Skeletal muscle cell (primary cell): Measurements from ENCODE around the gene MYCL.
"Not testable (repeated sequence)": the region's sequence is repeated elsewhere in the genome, so short reads cannot be mapped to it uniquely, and the experiment has no call there.

Experiments used
- DNase-seq: peaks from one replicate; pipeline ENCODE4 v3.0.0-alpha.2; 2010; ENCODE audit warnings: low read depth
- H3K4me3 ChIP-seq: 2 replicates; pipeline ENCODE4 v1.5.1; 2011; ENCODE audit warnings: low read depth, mild to moderate bottlenecking, control low read depth, low read length, moderate library complexity

MYCL gene

GRCh38 chr1:39894884-39895495, 6.7 kb downstream of the MYCL start:
- no peak overlapping the region for H3K4me3 ChIP-seq
- DNase-seq, result no peak

DNA sequence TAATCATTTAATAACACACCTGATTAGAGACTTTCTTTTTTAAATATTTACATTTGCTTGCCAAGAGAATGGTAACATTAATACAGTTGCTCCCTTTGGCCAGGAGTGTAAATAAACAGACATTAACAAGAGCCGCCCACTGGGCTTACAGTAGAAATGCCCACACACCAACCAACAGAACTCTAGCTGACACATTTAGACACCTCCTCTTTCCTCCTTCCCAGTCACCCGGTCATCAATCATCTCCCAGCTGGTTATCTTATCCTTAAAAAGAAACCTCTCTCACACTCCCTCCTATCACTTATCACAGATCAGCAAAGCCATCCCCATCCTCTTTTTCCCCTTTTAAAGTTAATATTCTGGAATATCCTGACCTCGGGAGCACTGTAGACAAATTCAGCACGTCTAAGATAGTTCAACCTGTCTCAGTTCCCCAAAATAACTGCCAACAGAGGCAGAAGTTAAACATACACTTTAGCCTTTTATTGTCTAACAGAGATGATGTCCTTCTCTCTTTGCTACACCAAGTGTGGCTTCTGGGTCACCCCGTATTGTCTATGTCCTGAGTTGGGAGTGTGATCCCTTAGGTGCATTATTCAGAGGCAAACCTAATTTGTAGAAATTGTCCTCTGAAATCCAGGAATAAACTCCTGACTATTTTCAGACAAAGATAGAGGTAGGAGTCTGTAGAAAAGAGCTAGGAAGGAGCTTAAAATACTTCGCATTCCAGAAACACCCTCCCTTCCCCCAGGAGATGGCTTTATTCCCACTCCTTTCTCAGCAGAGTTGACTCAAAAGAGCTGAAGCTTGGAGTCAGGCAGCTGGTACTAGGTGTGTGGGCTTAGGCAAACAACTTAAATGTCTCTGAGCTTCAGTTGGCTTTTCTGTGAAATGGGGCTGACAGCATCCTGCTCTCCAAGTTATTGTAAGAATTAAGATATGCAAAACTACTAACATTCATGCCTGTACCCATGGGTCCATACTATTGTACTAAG, 8.8 kb downstream of the MYCL start:
- no peak overlapping the region for H3K4me3 ChIP-seq
- peak; percentile 37 for DNase-seq

DNA sequence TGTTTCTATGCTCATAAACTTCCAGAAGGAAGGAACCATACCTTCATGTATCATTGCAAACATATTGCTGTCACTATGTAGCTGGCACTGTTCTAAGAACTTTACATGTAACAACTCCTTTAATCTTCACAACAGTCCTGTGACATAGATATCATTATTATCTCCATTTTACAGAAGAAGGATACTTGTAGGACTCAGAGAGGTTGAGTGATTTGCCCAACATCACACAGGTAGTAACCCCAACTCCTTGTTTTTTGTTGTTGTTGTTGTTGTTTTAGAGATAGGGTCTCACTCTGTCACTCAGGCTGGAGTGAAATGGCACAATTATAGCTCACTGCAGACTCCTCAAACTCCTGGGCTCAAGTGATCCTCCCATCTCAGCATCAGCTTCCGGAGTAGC, 10.8 kb downstream of the MYCL start:
- no peak for DNase-seq
- H3K4me3 ChIP-seq, result no peak overlapping the region

DNA sequence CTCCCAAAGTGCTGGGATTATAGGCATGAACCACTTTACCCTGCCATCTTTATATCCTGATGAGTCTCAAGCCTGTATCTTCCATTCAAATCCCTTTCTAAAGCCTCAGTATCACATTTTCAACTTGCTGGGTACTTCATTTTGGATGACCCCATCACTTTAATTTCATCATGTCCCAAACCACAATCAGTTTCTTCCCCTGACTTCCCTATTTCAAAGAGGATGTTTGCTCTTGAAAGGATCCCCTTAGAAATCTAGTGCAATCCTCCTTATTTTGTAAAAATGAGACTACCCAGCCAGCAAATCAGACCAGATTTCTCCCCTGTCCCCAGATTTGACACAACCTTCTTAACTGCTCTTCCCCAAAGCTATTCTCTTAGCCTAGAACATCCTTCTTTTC, 11.4 kb downstream of the MYCL start:
- no peak overlapping the region for H3K4me3 ChIP-seq
- no peak for DNase-seq

DNA sequence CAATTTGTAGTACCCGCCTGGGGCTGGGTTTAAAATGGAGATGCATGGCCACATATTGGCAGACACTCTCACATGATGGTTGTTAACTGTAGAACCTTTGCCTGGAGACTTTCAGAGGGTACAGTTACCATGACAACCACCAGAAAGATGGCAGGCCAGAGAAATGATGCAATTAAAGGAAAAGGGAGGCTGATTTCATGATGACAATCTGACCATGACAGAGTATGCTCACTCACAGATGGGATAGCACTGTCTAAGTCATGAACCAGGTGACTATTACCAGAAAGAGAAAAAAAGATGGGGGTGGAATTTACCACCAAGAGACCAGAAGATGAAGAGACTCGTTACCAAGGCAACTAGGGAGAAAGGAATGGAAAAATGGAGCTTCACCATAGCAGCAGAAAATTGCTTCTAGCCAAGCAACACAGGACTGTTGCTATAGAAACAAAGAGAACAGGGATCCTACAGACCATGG, 14.9 kb downstream of the MYCL start:
- H3K4me3 ChIP-seq, result no peak overlapping the region

DNA sequence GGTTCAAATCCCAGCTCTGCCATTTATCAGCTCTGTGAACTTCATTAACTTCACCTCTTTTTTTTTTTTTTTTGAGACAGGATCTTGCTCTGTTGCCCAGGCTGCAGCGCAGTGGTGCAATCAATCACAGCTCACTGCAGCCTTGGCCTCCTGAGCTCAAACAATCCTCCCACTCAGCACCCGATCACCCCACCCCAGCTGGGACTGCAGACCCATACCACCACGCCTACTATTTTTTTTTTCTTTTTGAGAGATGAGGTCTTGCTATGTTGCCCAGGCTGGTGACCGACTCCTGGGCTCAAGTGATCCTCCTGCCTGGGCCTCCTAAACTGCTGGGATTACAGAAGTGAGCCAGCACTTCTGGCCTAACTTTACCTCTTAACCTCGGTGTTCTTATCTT, 16.2 kb downstream of the MYCL start:
- no peak overlapping the region for H3K4me3 ChIP-seq
- DNase-seq, result no peak

More for the DNA sequence above, 14.9 kb downstream of the MYCL start:
- no peak for DNase-seq

GRCh38 chr1:39882152-39882551, 19.6 kb downstream of the MYCL start:
- DNase-seq, result no peak
- peak overlapping the region; percentile 96 for H3K4me3 ChIP-seq

DNA sequence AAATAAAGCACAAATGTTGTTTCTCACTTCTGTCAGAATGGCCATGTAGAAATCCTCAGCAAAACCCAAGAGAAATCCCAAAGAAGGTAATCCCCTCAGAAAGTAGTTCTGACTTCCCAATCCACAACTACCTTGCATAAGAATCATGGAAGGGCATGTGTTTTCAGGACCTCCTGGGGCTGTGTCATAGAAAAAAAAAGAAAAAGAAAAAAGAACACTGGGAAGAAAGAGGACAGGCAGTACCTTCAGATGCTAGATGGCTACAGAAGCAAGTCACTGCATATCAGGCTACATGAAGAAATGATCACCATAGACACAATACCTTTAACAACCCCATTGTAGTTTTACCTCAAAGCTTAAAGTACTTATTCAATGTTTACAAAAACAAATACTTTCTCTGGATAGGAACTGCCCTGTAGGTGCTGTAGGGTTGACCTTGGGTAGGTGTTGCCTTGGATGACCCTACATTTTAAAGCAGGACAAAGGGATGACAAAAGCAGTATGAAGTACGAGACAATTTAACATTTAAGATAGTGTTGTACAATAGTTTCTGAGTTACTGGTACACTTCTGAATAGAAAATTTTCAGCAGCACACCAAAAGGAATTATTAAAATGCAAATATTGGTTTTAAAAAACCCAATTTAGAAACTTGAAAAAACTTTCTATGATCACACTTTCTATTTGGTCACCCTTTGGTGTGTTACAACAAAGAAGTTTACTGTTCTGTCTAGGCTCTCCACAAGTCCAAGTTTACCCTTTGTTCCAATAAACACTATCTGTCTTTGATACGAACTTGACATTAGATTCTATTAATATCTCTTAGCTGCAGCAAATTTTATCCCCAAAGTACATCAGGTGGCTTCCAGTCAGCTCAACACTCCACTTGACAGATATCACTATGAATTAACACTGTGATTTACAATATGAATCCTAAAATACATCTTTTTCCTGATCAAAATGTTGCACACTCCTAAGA, 23.4 kb downstream of the MYCL start:
- H3K4me3 ChIP-seq, result no peak overlapping the region

GRCh38 chr1:39877231-39877778, 24.4 kb downstream of the MYCL start:
- no peak overlapping the region for H3K4me3 ChIP-seq
- DNase-seq, result no peak

More for the DNA sequence above, 23.4 kb downstream of the MYCL start:
- DNase-seq, result no peak

GRCh38 chr1:39876144-39876543, 25.6 kb downstream of the MYCL start:
- no peak overlapping the region for H3K4me3 ChIP-seq
- no peak for DNase-seq

DNA sequence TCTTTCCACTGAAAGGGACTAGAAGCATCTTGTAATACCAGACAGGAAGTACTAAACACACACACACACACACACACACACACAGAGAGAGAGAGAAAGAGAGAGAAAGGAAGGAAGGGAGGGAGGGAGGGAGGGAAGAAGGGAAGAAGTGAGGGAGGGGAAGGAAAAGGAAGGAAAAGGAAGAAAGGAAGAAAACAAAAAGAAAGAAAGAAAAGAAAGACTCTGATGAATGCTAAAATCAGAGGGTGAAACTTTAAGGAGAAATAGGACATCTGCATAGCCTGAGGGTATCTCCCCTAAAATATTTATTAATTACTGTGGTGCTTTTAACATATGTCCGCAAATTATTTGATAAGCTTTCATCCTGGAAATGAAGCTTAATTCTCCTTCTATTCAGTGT, 29.0 kb downstream of the MYCL start:
- no peak overlapping the region for H3K4me3 ChIP-seq
- no peak for DNase-seq

- no peak for DNase-seq
- no peak overlapping the region for H3K4me3 ChIP-seq
Measured at GRCh38 chr1:39871796-39872195, 29.9 kb downstream of the MYCL start.

DNA sequence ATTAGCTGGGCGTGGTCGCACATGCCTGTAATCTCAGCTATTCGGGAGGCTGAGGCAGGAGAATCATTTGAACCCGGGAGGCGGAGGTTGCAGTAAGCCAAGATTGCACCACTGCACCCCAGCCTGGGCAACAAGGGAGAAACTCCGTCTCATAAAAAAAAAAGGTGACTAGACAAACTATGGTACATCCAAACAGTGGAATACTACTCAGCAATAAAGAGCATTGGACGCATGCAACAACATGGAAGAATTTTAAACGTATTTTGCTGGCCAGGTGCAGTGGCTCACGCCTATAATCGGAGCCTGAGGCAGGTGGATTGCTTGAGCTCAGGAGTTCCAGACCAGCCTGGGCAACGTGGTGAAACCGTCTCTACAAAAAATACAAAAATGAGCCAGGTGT, 30.7 kb downstream of the MYCL start:
- H3K4me3 ChIP-seq, DNase-seq: not testable (repeated sequence)

GRCh38 chr1:39869538-39870112, 32.1 kb downstream of the MYCL start:
- DNase-seq, H3K4me3 ChIP-seq: not testable (repeated sequence)

DNA sequence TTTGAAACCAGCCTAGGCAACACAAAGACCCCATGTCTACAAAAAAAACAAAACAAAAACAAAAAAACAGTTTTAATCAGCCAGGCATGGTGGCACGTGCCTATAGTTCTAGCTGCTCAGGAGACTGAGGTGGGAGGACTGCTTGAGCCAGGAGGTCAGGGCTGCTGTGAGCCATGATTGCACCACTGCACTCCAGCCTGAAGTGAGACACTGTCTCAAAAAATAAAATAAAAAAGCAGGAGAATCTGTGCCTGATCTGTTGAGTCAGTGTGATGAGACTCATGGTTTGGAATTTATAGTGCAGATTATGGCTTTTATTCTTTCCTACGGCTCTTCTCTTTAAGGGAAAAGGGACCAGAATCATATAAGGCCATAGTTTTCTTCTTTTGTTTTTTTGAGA, 35.0 kb downstream of the MYCL start:
- no peak overlapping the region for H3K4me3 ChIP-seq
- DNase-seq, result peak; percentile 45

- no peak for DNase-seq
- H3K4me3 ChIP-seq, result no peak overlapping the region
Measured at GRCh38 chr1:39865762-39866161, 36.0 kb downstream of the MYCL start.

GRCh38 chr1:39863177-39863576, 38.5 kb downstream of the MYCL start:
- no peak overlapping the region for H3K4me3 ChIP-seq
- DNase-seq, result no peak

DNA sequence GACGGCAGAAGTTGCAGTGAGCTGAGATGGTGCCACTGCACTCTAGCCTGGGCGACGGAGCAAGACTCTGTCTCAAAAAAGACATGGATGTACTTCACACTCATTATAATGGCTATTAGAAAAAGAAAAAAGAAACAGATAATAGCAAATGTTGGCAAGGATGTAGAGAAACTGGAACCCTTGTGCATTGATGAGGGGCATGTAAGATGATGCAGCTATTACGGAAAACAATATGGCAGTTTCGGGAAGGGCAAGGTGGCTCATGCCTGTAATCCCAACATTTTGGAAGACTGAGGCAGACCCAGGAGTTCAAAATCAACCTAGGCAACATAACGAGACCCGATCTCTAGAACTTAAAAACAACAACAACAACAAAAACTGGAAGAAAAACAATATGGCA, 40.7 kb downstream of the MYCL start:
- no peak overlapping the region for H3K4me3 ChIP-seq
- no peak for DNase-seq
